RWPE1 (cell line): ENCODE data around the gene RWDD3.

Source experiments
- CTCF ChIA-PET: fragments of 350-600 bp; sonication (Branson Sonifier 250); formaldehyde crosslinking; extraction: SDS; loops from one replicate; lab custom pipeline; 2021; lab: Yijun Ruan, JAX
- POLR2A ChIA-PET: fragments of 400-600 bp; formaldehyde crosslinking; extraction: SDS; loops from one replicate; lab custom pipeline; 2020; ENCODE audit warnings: antibody characterized with exemption; ENCODE audit not compliant: low non-redundant PET; lab: Yijun Ruan, JAX
- DNase-seq: peaks from one replicate; pipeline ENCODE4 v3.0.0; 2012; ENCODE audit warnings: low spot score
- H3K27ac ChIP-seq: fragments of 450-650 bp; 2 replicates; pipeline ENCODE4 v1.5.1; 2017
- CTCF ChIP-seq: fragments of 450-650 bp; conservative IDR thresholded peaks from 2 replicates; pipeline ENCODE4 v1.5.1; 2017; ENCODE audit warnings: low read depth, mild to moderate bottlenecking

The RWDD3 gene

GRCh38 chr1:95262913-95263312 is 28.9 kb downstream of the RWDD3 start:
- no peak for DNase-seq
- POLR2A ChIA-PET: no interaction called here
- H3K27ac ChIP-seq: no peak overlapping the region
- no peak for TF ChIP-seq CTCF
- CTCF ChIA-PET: no interaction called here

- no peak overlapping the region for H3K27ac ChIP-seq
- DNase-seq: no peak
- no peak for TF ChIP-seq CTCF
- ChIA-PET CTCF (no interaction called here), POLR2A (no interaction called here)
Measured at GRCh38 chr1:95263450-95263849, 29.4 kb downstream of the RWDD3 start.

GRCh38 chr1:95265106-95265505 is 31.1 kb downstream of the RWDD3 start:
- ChIA-PET POLR2A (no interaction called here), CTCF (no interaction called here)
- no peak for TF ChIP-seq CTCF
- no peak for DNase-seq
- no peak overlapping the region for H3K27ac ChIP-seq

GRCh38 chr1:95276429-95276828 is 42.4 kb downstream of the RWDD3 start:
- DNase-seq: no peak
- no peak for TF ChIP-seq CTCF
- no peak overlapping the region for H3K27ac ChIP-seq
- POLR2A ChIA-PET: no interaction called here
- CTCF ChIA-PET: no interaction called here

- DNase-seq: no peak
- H3K27ac ChIP-seq: no peak overlapping the region
- CTCF ChIA-PET: no interaction called here
- TF ChIP-seq CTCF: no peak
- POLR2A ChIA-PET: no interaction called here
Measured at GRCh38 chr1:95278173-95279006, 44.4 kb downstream of the RWDD3 start.

- DNase-seq: no peak
- ChIA-PET CTCF (interaction anchor here (0.6 to 0.7 kb wide), 2 partner anchors 18 to 88 kb away, joined by 3 read pairs; no protein-coding TSS in a partner anchor), POLR2A (no interaction called here)
- no peak overlapping the region for H3K27ac ChIP-seq
- no peak for TF ChIP-seq CTCF
Measured at GRCh38 chr1:95281781-95282517, 47.9 kb downstream of the RWDD3 start.
